CD4-positive, alpha-beta T cell treated with Interleukin-17A for 4 hours (primary cell): ENCODE measurements around the gene GAS7.

Experiments used
- DNase-seq: peaks from one replicate; pipeline ENCODE4 v3.0.0-alpha.2; 2020; ENCODE audit warnings: mixed read lengths

GAS7 gene

GRCh38 chr17:9973669-9974447, 224.5 kb downstream of the GAS7 start:
- DNase-seq, result no peak

DNA sequence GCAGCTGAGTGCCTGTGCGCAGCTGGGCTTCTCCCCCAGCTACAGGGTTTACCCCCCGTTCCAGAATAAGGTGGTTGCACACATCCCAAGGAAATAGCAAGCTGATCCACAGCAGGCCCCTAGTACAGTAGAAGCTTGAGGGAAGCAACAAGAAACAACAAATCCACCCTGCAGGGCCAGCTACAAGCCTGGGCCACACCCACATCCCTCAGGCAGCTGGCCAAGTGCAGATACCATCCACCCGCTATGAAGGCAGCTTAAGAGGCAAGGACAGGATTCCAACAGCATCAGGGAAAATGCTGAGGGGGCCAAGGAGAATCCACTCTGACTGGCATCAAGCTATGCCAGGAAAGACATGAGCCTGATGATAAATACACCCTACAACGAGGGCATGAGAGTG, 226.4 kb downstream of the GAS7 start:
- no peak for DNase-seq

GRCh38 chr17:9969301-9969935, 229.0 kb downstream of the GAS7 start:
- no peak for DNase-seq

- no peak for DNase-seq
Observed at GRCh38 chr17:9968881-9969280, 229.5 kb downstream of the GAS7 start.

DNA sequence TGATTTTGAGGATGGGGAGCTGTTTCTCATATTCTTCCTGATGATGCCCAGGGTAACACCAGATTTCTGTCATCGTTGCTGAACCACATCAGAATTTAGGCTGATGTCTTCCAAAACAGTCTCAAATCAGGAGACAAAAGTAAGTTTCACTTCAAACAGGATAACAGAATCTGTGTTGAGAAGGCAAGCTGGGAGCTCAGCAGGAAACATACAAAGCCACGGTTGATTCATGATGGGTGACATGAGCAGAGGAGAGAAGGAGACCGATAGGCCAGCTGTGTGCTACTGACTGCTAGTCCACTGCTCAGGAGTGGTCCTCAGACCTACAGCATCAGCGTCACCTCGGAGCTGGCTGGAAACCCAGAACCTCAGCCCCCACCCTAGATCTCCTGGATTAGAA, 230.4 kb downstream of the GAS7 start:
- no peak for DNase-seq

DNA sequence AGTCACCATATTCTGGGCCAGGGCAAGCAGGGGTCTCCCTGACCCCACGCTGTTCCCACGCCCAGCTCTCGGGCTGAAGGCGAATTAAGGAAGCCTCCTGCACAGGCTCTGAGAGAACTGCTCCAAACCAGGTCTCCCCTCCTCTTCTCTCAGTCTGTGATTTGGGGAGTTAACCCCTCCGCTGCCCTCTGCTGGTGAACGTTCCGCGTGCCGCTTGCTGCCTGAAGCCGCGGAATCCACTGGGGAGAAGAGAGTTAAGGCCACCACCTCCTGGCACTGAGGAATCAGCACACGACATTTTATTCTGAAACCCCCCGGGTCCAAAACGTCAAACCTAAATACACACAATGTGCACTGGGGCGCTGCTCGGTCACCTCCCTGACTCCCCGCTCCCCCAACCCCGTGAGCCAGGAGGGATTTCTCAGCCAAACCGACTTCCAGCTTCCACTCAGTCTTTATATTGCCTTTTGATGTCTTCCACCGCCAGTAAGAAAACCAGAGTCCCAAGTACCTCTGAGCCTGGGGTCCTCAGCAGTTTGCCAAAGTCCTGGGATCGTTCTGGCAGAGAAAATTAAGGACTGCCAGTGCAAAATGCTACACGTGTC, 238.9 kb downstream of the GAS7 start:
- DNase-seq, result peak; percentile 26

DNA sequence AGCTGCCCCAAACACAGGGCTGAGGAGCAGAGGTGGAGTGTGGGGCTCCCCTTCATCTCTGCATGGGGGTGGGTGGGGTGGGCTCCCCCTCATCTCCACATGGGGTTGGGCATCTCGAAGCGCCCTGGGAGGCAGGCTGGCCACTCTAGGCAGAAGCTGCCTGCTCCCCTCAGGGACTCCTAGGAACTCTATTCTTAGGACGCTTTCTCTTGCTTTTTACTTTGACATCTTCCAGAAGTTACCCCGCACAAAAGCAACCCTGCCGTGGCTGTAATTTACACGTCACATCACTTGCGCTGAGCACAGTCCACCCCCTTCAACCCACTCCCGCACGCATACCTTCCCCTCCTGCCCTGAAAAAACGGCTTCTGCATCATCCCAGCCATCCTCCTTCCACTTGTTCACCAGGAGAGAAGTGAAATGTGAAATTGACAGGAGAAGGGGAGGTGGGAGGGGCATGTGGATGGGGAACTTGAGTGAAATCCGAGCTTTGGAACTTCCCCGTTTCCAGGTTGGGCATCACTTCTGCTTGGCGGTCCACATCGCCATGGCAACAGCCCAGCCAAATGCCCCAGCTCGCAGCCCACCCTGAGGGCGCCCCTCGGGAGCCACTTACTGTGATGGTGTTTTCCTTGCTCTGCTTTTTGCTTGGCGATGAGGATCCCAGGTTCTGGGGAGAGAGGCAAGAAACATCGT, 239.7 kb downstream of the GAS7 start:
- no peak for DNase-seq

- no peak for DNase-seq
Observed at GRCh38 chr17:9957244-9957643, 241.2 kb downstream of the GAS7 start.

DNA sequence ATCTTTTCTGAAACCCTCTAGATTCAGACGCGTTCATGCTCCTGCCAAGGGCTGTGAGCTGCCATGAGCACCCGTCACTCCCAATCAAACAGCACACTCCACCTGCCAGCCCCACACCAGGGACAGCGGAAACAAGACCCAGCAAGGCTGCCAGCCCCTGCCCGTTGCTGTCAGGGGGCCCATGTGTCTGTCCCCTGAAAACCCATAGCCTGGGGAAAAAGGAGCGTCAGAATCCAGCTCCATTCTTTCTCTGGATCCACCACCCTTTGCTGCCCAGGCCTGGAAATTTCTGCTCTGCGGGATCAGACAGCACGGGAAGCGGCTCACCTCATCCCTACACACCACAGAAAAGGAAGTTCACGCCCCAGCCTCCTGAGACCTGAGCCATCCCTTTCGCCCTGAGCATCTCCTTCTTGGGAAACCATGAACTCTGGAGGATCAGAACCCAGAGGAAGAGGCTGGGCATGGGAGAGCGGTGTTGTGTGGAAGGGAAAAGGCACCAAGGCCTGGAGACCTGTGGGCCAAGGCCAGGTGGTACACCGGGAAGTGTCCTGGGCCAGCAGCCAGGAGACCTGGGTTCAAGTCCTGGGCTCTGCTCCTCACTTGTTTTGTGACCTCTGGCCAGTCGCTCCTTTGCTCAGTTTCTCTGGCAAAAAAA, 241.8 kb downstream of the GAS7 start:
- DNase-seq, result no peak

- no peak for DNase-seq
Observed at GRCh38 chr17:9953492-9953891, 244.9 kb downstream of the GAS7 start.

- DNase-seq, result no peak
Observed at GRCh38 chr17:9951803-9952202, 246.6 kb downstream of the GAS7 start.

- DNase-seq, result no peak
Observed at GRCh38 chr17:9948928-9949327, 249.5 kb downstream of the GAS7 start.

DNA sequence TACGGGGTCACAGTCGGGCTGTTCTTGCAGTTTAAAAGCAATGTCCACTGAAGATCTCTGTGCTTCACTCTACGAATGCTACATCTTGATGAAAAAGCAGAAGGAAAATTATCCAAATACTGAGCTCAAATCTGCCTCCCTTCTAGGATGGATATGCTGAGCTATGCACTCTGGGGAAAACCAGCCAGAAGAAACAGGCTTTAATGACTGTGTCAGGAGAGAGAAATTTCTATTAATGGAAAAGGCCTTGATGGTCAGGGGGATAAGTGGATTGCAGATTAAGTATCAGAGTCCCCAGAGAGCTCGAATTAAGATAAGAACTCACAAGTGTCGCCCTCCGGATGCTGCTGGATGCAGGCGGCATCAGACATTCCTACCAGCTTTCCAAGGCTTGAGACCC, 253.7 kb downstream of the GAS7 start:
- DNase-seq, result no peak

- no peak for DNase-seq
Observed at GRCh38 chr17:9943343-9943742, 255.1 kb downstream of the GAS7 start.

DNA sequence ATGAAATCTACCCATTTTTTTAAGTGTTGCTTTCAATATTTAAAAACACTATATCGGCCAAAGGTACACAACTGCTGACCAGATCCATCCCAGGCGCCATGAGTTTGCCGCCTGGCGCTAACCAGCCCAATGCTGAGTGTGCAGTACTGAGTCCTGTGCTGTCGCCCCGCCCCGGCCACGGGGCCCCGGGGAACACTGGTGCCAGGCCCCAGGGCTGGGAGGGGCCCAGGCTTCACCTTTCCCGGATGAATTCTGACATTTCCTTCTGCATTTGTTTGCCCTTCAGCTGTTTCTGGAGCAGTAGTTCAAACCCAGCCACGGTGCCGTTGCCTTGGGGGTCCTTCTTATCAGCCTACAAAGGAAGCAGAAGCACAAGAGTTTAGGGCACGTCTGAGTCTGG, 255.5 kb downstream of the GAS7 start:
- DNase-seq, result no peak

GRCh38 chr17:9941305-9941704, 257.1 kb downstream of the GAS7 start:
- DNase-seq, result no peak

GRCh38 chr17:9940841-9941240, 257.6 kb downstream of the GAS7 start:
- no peak for DNase-seq

DNA sequence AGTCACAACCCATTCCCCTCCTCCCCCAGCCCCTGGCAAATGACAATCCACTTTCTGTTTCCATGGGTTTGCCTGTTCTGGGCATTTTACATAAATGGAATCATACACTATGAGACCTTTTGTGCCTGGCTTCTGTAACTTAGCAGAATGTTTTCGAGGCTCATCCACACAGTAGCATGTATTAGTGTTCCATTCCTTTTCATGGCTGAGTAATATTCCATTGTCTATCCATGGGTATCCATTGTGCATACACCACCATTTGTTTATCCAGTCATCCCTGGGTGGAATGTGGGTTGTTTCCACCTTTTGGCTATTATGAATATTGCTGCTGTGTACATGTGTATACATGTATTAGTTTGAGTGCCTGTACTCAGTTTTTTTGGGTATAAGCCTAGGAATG, 259.6 kb downstream of the GAS7 start:
- DNase-seq, result no peak

DNA sequence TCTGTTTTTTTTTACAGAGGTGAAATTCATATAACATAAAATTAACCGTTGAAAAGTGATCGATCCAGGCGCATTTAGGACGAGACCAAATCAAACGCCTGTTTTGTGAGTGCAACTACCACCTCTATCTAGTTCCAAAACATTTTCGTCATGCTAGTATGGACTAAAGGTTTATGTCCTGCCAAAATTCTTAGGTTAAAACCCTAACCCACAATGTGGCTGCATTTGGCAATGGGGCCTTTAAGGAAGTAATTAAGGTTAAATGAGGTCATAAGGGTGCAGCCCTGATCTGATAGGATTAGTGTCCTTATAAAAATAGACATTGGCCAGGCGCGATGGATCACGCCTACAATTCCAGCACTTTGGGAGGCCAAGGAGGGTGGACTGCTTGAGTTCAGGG, 260.5 kb downstream of the GAS7 start:
- DNase-seq, result no peak

DNA sequence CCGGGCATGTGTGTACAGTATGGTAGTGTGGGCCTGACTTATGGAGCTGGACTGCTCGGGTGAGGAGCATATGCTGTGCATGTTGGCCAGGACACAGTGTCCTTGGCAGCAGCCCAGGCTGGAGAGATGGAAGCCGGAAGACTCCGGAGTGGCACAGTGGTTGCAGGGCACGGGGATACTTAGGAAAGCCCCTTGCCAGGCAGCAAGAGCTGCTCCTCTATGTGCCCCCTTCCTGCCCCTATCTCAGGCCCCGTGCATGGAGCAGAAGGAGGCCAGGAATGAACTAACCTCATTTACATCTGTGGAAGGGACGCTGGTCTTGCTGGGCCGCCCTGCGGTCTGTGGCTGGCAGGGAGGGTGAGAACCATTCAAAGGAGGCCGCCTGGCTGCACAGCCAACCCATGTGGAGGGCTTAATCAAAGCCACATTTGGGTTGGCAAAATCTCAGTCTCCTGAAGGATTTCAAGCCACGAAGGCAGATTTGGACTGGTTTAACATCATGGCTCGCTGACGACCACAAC, 261.1 kb downstream of the GAS7 start:
- DNase-seq, result no peak

DNA sequence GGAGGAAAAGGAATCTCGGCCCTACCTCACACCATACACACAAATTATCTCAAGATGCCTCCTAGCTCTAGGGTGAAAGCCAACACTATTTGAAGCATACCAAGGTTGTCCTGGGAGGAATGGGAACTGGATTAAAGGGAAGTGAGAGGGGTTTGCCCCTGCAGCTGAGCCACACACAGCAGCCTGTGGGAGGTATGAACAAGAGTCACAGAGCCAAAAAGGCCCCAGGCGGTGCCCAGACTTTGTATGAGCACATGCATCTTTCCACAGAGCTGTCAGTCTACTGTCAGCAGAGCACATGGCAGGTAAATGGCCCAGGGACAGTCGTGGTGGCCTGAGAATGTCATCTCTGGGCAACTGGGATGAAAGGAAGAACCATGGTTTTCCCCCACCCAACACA, 262.3 kb downstream of the GAS7 start:
- DNase-seq, result no peak

GRCh38 chr17:9935408-9935807, 263.0 kb downstream of the GAS7 start:
- no peak for DNase-seq

DNA sequence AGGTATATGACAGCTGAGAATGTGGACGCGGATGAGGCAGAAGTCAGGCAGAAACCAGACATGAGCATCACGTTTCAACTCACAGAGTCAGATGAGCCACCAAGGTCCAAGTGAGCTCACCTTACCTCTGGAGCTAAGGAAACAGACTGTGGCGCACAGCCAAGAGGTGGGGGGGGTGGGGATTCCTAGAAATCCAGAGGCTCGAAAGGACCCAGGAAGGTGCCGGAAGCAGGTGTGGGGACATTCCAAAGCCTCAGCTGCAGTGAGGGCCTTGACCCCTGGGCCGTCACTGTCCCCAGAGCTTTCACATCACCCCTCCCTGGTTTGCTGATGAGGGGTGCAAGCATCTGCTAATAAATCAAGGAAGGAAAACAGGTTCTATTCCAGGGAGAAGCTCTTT, 264.1 kb downstream of the GAS7 start:
- DNase-seq, result no peak
